GM12878 (cell line): ENCODE data around the gene FOXP1. TPM values are rescaled to one million over a fixed set of nuclear protein-coding genes. Genes with fewer than 3 reads are reported as not detected.

Experiments used
- ATAC-seq: fragments of 200-7000 bp; cut with Tn5 transposase; 3 replicates; pipeline ENCODE4 v1.9.1; 2020; ENCODE audit warnings: mild to moderate bottlenecking, moderate library complexity
- BruUV-seq: library from RNA; stranded (reverse); fragments of 400-500 nt; replicated peaks from 2 replicates; lab custom pipeline; 2021; lab: Mats Ljungman, UMichigan
- CTCF ChIA-PET: fragments of 300-600 bp; sonication (Branson Sonifier 250); formaldehyde crosslinking; extraction: SDS; loops from one replicate; lab custom pipeline; 2021; ENCODE audit warnings: inconsistent platforms; lab: Yijun Ruan, JAX
- POLR2A ChIA-PET: fragments of 350-600 bp; formaldehyde crosslinking; extraction: SDS; loops from one replicate; lab custom pipeline; 2021; ENCODE audit warnings: inconsistent platforms; lab: Charles Lee
- RAD21 ChIA-PET: fragments of 300-600 bp; sonication (Branson Sonifier 250); formaldehyde crosslinking; loops from one replicate; lab custom pipeline; 2023; ENCODE audit warnings: antibody characterized with exemption; ENCODE audit not compliant: unreplicated experiment; lab: Charles Lee
- SMC1A ChIA-PET: fragments of 300-600 bp; sonication (Branson Sonifier 250); formaldehyde crosslinking; loops from one replicate; lab custom pipeline; 2023; ENCODE audit not compliant: unreplicated experiment, uncharacterized antibody; lab: Charles Lee
- DNase-seq: peaks from one replicate; pipeline ENCODE4 v3.0.0-alpha.2; 2011; ENCODE audit warnings: low read depth, low spot score
- FAIRE-seq: peaks from 3 replicates; lab custom pipeline; 2011; peaks lifted over from hg19 to GRCh38; lab: Jason Lieb, UNC
- H2AFZ ChIP-seq: 2 replicates; pipeline ENCODE4 v1.6.0; 2011; ENCODE audit warnings: low read depth, low read length, control low read depth; ENCODE audit not compliant: control insufficient read depth
- H3K27ac ChIP-seq: 2 replicates; pipeline ENCODE4 v1.5.1; 2011; ENCODE audit warnings: control low read depth; ENCODE audit not compliant: control insufficient read depth, insufficient read depth
- H3K27me3 ChIP-seq, 2 experiments: replicated peaks in 1 of 2; 2 replicates each; pipeline versions ENCODE4 v1.6.0 to v1.6.1; 2011; ENCODE audit warnings: low read length in 1 of 2; ENCODE audit not compliant: control insufficient read depth in 2 of 2, insufficient read depth in 2 of 2
- H3K36me3 ChIP-seq, 2 experiments: 2 replicates each; pipeline ENCODE4 v1.5.1; 2011; ENCODE audit warnings: low read length in 1 of 2; ENCODE audit not compliant: control insufficient read depth in 2 of 2, insufficient read depth in 2 of 2
- H3K4me1 ChIP-seq: 2 replicates; pipeline ENCODE4 v1.6.1; 2011; ENCODE audit warnings: mild to moderate bottlenecking, low read length, moderate library complexity, mixed read lengths; ENCODE audit not compliant: control insufficient read depth, insufficient read depth
- H3K4me2 ChIP-seq: 2 replicates; pipeline ENCODE4 v1.6.0; 2011; ENCODE audit warnings: control low read depth; ENCODE audit not compliant: control insufficient read depth, insufficient read depth
- H3K4me3 ChIP-seq: fragments of 200-600 bp; sonication (generic); 2 replicates; pipeline ENCODE4 v1.5.1; 2016
- H3K79me2 ChIP-seq: 2 replicates; pipeline ENCODE4 v1.6.0; 2011; ENCODE audit warnings: low read length; ENCODE audit not compliant: control insufficient read depth, insufficient read depth
- H3K9ac ChIP-seq: 2 replicates; pipeline ENCODE4 v1.8.0; 2011; ENCODE audit warnings: low read length, control low read depth, mixed read lengths; ENCODE audit not compliant: control insufficient read depth, insufficient read depth
- H3K9me3 ChIP-seq: replicated peaks from 3 replicates; pipeline ENCODE4 v1.5.1; 2011; ENCODE audit warnings: mild to moderate bottlenecking, low read length; ENCODE audit not compliant: control insufficient read depth, insufficient read depth
- H4K20me1 ChIP-seq: 2 replicates; pipeline ENCODE4 v1.6.0; 2011; ENCODE audit not compliant: control insufficient read depth, insufficient read depth
- ESRRA ChIP-seq: IDR thresholded peaks from 2 replicates; pipeline ENCODE4 v1.6.1; 2012; ENCODE audit warnings: mild to moderate bottlenecking, low read length, improper control_type of control experiment
- EZH2 ChIP-seq: IDR thresholded peaks from 2 replicates; pipeline ENCODE4 v1.6.1; 2012; ENCODE audit warnings: low read depth, mild to moderate bottlenecking, control low read depth, inconsistent platforms, low read length, borderline replicate concordance; ENCODE audit not compliant: control insufficient read depth
- FOXK2 ChIP-seq: fragments of 450-650 bp; IDR thresholded peaks from 2 replicates; pipeline ENCODE4 v1.6.1; 2017; ENCODE audit warnings: mild to moderate bottlenecking, moderate library complexity
- MTA3 ChIP-seq: IDR thresholded peaks from 2 replicates; pipeline ENCODE4 v1.6.1; 2012; ENCODE audit warnings: low read length, inconsistent platforms, borderline replicate concordance
- RB1 ChIP-seq: fragments of 450-650 bp; formaldehyde crosslinking; IDR thresholded peaks from 2 replicates; pipeline ENCODE4 v1.6.1; 2017; ENCODE audit warnings: mild to moderate bottlenecking, borderline replicate concordance
- WGBS: methylation state at CpG from one replicate; pipeline ENCODE4 v1.1.6; 2016; ENCODE audit warnings: low lambda C conversion rate; ENCODE audit not compliant: insufficient replicate concordance, insufficient coverage; ENCODE audit errors: missing lambda C conversion rate; 5-methylcytosine and 5-hydroxymethylcytosine counted together
- in situ Hi-C: fragments of 300-500 bp; cut with MboI; formaldehyde crosslinking; loops from 9 replicates; pipeline ENCODE4 v1.14.3; 2018; ENCODE audit warnings: mixed read lengths
- intact Hi-C: fragments of 100-400 bp; cut with micrococcal nuclease; formaldehyde crosslinking; loops from one replicate; pipeline ENCODE4 v1.14.2; 2022; ENCODE audit not compliant: unreplicated experiment
- polyA plus RNA-seq, 11 experiments: library from polyadenylated mRNA; depleted of rRNA in 4 of 11; unstranded in 6 of 11; stranded (reverse) in 5 of 11; fragments of >200 nt; fragmentation: Nextera tagmentation in 4 of 11; fragmentation: Illumina TruSeq in 1 of 11; extraction: Ambion mirVana in 4 of 11; extraction: Trizol in 1 of 11; gene quantifications; 1 replicate in 1 of 11; 2 replicates in 10 of 11; pipeline versions ENCODE4 v1.2.1 to v1.2.3, GENCODE V29; 2011 to 2016; ENCODE audit warnings: inconsistent platforms in 2 of 11, missing spikeins in 2 of 11, low read depth in 1 of 11
- total RNA-seq, 4 experiments: library from RNA; depleted of rRNA in 3 of 4; stranded (reverse); fragments of >200 nt in 3 of 4; fragmentation: Illumina TruSeq in 1 of 4; extraction: Trizol in 1 of 4; gene quantifications; 2 replicates each; pipeline versions ENCODE4 v1.2.1 to v1.2.3, GENCODE V29; 2013 to 2021
- TF ChIP-seq, protein P1 (sequence below): fragments of 450-650 bp; IDR thresholded peaks from 2 replicates; pipeline ENCODE4 v1.6.1; 2017; ENCODE audit warnings: low read depth, mild to moderate bottlenecking, moderate library complexity

Gene FOXP1
- total and polyA plus RNA-seq, 10 of the 15 experiments (the other 5 are each of a cell fraction or from before 2014, with no cell fraction given): 0.05 to 1.6 (median 0.20) TPM; not detected in 1

DNA sequence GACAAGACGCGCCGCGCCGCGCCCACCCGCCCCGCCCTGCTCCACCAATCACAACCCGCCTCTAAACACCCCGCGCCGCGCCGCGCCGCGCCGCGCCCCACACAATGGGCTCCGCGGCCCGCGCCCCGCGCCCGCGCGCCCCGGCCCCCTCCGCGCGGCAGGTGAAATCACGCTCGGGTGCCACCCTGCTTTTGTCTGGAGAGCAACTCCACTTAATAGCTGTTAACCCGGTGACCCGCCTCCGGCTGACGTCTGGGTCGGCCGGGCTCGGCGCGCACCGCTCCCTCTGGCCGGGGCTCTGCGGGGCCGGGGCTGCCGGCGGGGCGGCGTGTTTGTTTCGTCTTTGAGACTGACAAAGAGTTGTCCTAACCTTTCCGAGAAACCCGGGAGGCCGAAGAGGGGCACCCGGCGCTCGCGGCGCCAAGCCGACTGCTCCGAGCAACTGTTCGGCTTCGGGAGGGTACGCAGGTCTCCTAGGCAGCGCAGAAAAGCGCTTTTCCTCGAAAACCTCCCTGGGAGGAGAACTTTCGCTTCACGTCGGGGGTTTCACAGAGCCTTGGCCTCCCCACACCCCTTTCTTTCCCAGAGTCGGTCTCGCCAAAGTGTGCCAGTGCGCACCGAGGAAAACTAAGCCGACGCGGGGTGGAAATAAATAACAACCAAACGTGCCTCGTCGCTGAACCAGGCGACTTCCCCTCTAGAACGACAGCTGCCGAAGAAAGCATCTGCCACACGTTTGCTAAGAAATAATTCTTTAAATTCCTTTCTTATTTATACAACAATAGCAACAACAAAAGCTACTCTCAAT lies 518.4 kb downstream of the FOXP1 start:
- no peak overlapping the region for H2AFZ ChIP-seq
- no peaks in the 10 kb centered on the region; the same call in 2 of the 3 replicates for H3K9me3 ChIP-seq
- TF ChIP-seq MTA3 (no peak), RB1 (no peak), FOXK2 (no peak), EZH2 (0 out of 2 replicates have a peak, but pooled peaks have one; percentile 55), ESRRA (no peak)
- TF ChIP-seq, protein P1, sequence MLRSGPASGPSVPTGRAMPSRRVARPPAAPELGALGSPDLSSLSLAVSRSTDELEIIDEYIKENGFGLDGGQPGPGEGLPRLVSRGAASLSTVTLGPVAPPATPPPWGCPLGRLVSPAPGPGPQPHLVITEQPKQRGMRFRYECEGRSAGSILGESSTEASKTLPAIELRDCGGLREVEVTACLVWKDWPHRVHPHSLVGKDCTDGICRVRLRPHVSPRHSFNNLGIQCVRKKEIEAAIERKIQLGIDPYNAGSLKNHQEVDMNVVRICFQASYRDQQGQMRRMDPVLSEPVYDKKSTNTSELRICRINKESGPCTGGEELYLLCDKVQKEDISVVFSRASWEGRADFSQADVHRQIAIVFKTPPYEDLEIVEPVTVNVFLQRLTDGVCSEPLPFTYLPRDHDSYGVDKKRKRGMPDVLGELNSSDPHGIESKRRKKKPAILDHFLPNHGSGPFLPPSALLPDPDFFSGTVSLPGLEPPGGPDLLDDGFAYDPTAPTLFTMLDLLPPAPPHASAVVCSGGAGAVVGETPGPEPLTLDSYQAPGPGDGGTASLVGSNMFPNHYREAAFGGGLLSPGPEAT: no peak
- ChIA-PET SMC1A (no interaction called here), CTCF (no interaction called here), RAD21 (no interaction called here), POLR2A (no interaction called here)
- H3K27me3 ChIP-seq: peaks cover 7 to 12% of the 10 kb centered on the region in 2 experiments; a peak in 3 of 4 replicates
- peak overlapping the region; percentile 55 for H3K4me3 ChIP-seq
- H3K27ac ChIP-seq: no peak overlapping the region
- no TSS peak for BruUV-seq
- in situ Hi-C loops (no loop called here), intact Hi-C loops (loop anchor here (5.0 kb wide), 1 partner anchor 513 kb away; no protein-coding TSS in a partner anchor)
- ATAC-seq: no peak
- H3K4me2 ChIP-seq: peak overlapping the region; percentile 79
- H3K36me3 ChIP-seq: no peaks in the 10 kb centered on the region
- no peak for DNase-seq
- no peak for FAIRE-seq
- H4K20me1 ChIP-seq: no peaks in the 10 kb centered on the region
- 6% methylated on average over 62 of the region's 85 CpGs for WGBS
- H3K4me1 ChIP-seq: peaks cover 8% of the 10 kb centered on the region; the same call in 1 of the 2 replicates
- no peak overlapping the region; the same call in 1 of the 2 replicates for H3K9ac ChIP-seq
- no peaks in the 10 kb centered on the region for H3K79me2 ChIP-seq
